GM23338 (cell line): Measurements from ENCODE around the gene YTHDC2. TPM values are rescaled to one million over a fixed set of nuclear protein-coding genes. Genes with fewer than 3 reads are reported as not detected.

Experiments used
- ATAC-seq: fragments of 200-7000 bp; cut with Tn5 transposase; 3 replicates; pipeline ENCODE4 v1.9.1; 2020
- DNase-seq: peaks from one replicate; pipeline ENCODE4 v3.0.0-alpha.2; 2015; ENCODE audit warnings: low spot score
- H2AFZ ChIP-seq: fragments of 200-600 bp; sonication (generic); 2 replicates; pipeline ENCODE4 v1.8.0; 2016; ENCODE audit warnings: antibody characterized with exemption, mild to moderate bottlenecking, moderate library complexity
- H3F3A ChIP-seq: fragments of 200-600 bp; sonication (generic); replicated peaks from 2 replicates; pipeline ENCODE4 v1.8.0; 2017; ENCODE audit warnings: antibody characterized with exemption, mixed run types, low read depth
- H3K27ac ChIP-seq: fragments of 200-600 bp; sonication (generic); 2 replicates; pipeline ENCODE4 v1.6.1; 2016; ENCODE audit warnings: low read depth
- H3K27me3 ChIP-seq: fragments of 200-600 bp; sonication (generic); 2 replicates; pipeline ENCODE4 v1.8.0; 2016; ENCODE audit warnings: mild to moderate bottlenecking, mixed run types, moderate library complexity; ENCODE audit not compliant: insufficient read depth
- H3K36me3 ChIP-seq: fragments of 200-600 bp; sonication (generic); 2 replicates; pipeline ENCODE4 v1.8.0; 2016; ENCODE audit warnings: mild to moderate bottlenecking; ENCODE audit not compliant: insufficient read depth
- H3K4me1 ChIP-seq: fragments of 200-600 bp; sonication (generic); 2 replicates; pipeline ENCODE4 v1.8.0; 2016; ENCODE audit warnings: mild to moderate bottlenecking, moderate library complexity; ENCODE audit not compliant: insufficient read depth
- H3K4me2 ChIP-seq: fragments of 200-600 bp; sonication (generic); 2 replicates; pipeline ENCODE4 v1.7.1; 2017; ENCODE audit warnings: mixed run types
- H3K4me3 ChIP-seq: fragments of 200-600 bp; sonication (generic); 2 replicates; pipeline ENCODE4 v1.6.1; 2016; ENCODE audit warnings: mixed run types
- H3K79me2 ChIP-seq: fragments of 200-600 bp; sonication (generic); replicated peaks from 2 replicates; pipeline ENCODE4 v1.8.0; 2017; ENCODE audit warnings: mild to moderate bottlenecking; ENCODE audit not compliant: insufficient read depth
- H3K9me2 ChIP-seq: fragments of 200-600 bp; sonication (generic); 2 replicates; pipeline ENCODE4 v1.8.0; 2017; ENCODE audit not compliant: insufficient read depth
- H4K20me1 ChIP-seq: fragments of 200-600 bp; sonication (generic); replicated peaks from 2 replicates; pipeline ENCODE4 v1.8.0; 2017; ENCODE audit warnings: mild to moderate bottlenecking; ENCODE audit not compliant: insufficient read depth
- H3K27ac Mint-ChIP-seq: 2 replicates; pipeline ENCODE4 v1.8.0; 2020; ENCODE audit warnings: inconsistent platforms, mild to moderate bottlenecking, moderate library complexity, mixed read lengths
- H3K27me3 Mint-ChIP-seq: 3 replicates; pipeline ENCODE4 v1.8.0; 2022; ENCODE audit warnings: low read depth, mild to moderate bottlenecking, moderate library complexity, mixed read lengths, inconsistent platforms; ENCODE audit not compliant: insufficient read depth, poor library complexity
- H3K36me3 Mint-ChIP-seq: 3 replicates; pipeline ENCODE4 v1.8.0; 2021; ENCODE audit warnings: low read depth, mild to moderate bottlenecking, inconsistent platforms, moderate library complexity, mixed read lengths
- H3K4me1 Mint-ChIP-seq: 3 replicates; pipeline ENCODE4 v1.8.0; 2020; ENCODE audit warnings: mild to moderate bottlenecking, inconsistent platforms, mixed read lengths
- H3K4me3 Mint-ChIP-seq: 3 replicates; pipeline ENCODE4 v1.8.0; 2021; ENCODE audit warnings: moderate library complexity, mild to moderate bottlenecking, inconsistent platforms, mixed read lengths
- H3K9me3 Mint-ChIP-seq: 3 replicates; pipeline ENCODE4 v1.8.0; 2020; ENCODE audit warnings: moderate library complexity, mild to moderate bottlenecking, inconsistent platforms, mixed read lengths
- CREB1 ChIP-seq: fragments of 250-450 bp; sonication (Bioruptor Pico); IDR thresholded peaks from 2 replicates; pipeline ENCODE4 v1.5.0; 2020; ENCODE audit warnings: low read depth, mild to moderate bottlenecking, moderate library complexity
- EZH2 ChIP-seq: fragments of 200-600 bp; sonication (generic); IDR thresholded peaks from one replicate; pipeline ENCODE4 v1.8.0; 2017; ENCODE audit warnings: antibody characterized with exemption, mild to moderate bottlenecking, low read depth; ENCODE audit not compliant: unreplicated experiment
- EZH2phosphoT487 ChIP-seq: fragments of 200-600 bp; sonication (generic); IDR thresholded peaks from one replicate; pipeline ENCODE4 v1.8.1; 2018; ENCODE audit warnings: antibody characterized with exemption; ENCODE audit not compliant: unreplicated experiment
- JUNB ChIP-seq: IDR thresholded peaks from one replicate; pipeline ENCODE4 v1.6.1; 2016; ENCODE audit warnings: antibody characterized with exemption; ENCODE audit not compliant: unreplicated experiment
- POLR2AphosphoS5 ChIP-seq: IDR thresholded peaks from 2 replicates; pipeline ENCODE4 v1.6.1; 2016; ENCODE audit warnings: antibody characterized with exemption, low read depth
- STAT1 ChIP-seq: IDR thresholded peaks from one replicate; pipeline ENCODE4 v1.6.1; 2016; ENCODE audit warnings: antibody characterized with exemption; ENCODE audit not compliant: unreplicated experiment
- ZNF114 ChIP-seq: fragments of 250-450 bp; sonication (Bioruptor Pico); IDR thresholded peaks from 2 replicates; pipeline ENCODE4 v1.5.0; 2020; ENCODE audit warnings: mild to moderate bottlenecking, moderate library complexity
- ZNF331 ChIP-seq: fragments of 250-450 bp; sonication (Bioruptor Pico); IDR thresholded peaks from 2 replicates; pipeline ENCODE4 v1.5.0; 2020; ENCODE audit warnings: low read depth, mild to moderate bottlenecking, moderate library complexity
- polyA plus RNA-seq: library from polyadenylated mRNA; unstranded; fragments of >200 nt; fragmentation: Nextera tagmentation; extraction: Ambion mirVana; gene quantifications from 2 replicates; pipeline ENCODE4 v1.2.1, GENCODE V29; 2016
- total RNA-seq: library from RNA; depleted of rRNA; stranded (reverse); fragments of >200 nt; shearing (Covaris generic); gene quantifications from 2 replicates; pipeline ENCODE4 v1.2.3, GENCODE V29; 2014
- TF ChIP-seq, protein P1 (sequence below), 2 experiments: fragments of 200-600 bp in 1 of 2; sonication (generic) in 1 of 2; conservative IDR thresholded peaks; 2 replicates each; pipeline versions ENCODE4 v1.5.1 to v1.6.1; 2016 to 2017; ENCODE audit warnings: antibody characterized with exemption in 2 of 2, low read depth in 2 of 2, mild to moderate bottlenecking in 2 of 2, moderate library complexity in 1 of 2
- TF ChIP-seq, protein P2 (sequence below): fragments of 250-450 bp; sonication (Bioruptor Pico); IDR thresholded peaks from 2 replicates; pipeline ENCODE4 v1.5.0; 2020; ENCODE audit warnings: mild to moderate bottlenecking, moderate library complexity
- TF ChIP-seq, protein P3 (sequence below): IDR thresholded peaks from one replicate; pipeline ENCODE4 v1.6.1; 2018; ENCODE audit warnings: antibody characterized with exemption; ENCODE audit not compliant: unreplicated experiment

Gene YTHDC2
- total and polyA plus RNA-seq, 2 experiments from 2014 or later: 19.9 to 33.9 TPM

DNA sequence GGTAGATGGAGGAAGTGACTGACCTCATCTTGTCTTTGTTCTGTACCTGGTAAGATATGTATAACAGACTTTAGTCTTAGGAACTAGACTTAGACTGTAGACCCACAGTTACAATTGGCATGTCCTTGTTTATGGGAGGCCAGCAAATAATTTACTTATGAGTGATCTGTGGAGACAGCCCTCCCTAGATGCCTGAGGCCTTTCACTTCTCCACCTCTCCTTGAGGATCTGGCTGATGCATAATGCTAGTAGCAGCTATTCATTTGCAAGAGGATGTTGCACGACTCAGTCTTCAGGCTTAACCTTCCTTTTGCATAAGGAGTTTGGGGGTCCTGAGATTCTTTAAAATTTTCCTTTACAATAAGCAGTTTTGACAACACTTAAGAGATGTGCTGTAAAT, 100.7 kb downstream of the YTHDC2 start:
- H2AFZ ChIP-seq: no peak overlapping the region
- no peaks in the 10 kb centered on the region for H3K9me2 ChIP-seq
- H3K36me3 Mint-ChIP-seq: peaks cover 23% of the 10 kb centered on the region; the same call in 2 of the 3 replicates
- H3F3A ChIP-seq: no peaks in the 10 kb centered on the region
- peaks cover 12% of the 10 kb centered on the region for H3K4me1 Mint-ChIP-seq
- TF ChIP-seq EZH2phosphoT487: no peak
- TF ChIP-seq ZNF114 (CRISPR knock-in tag): no peak
- H3K79me2 ChIP-seq: no peaks in the 10 kb centered on the region
- H3K36me3 ChIP-seq: peaks cover 11% of the 10 kb centered on the region; the same call in 1 of the 2 replicates
- peaks cover 4% of the 10 kb centered on the region for H3K27me3 Mint-ChIP-seq
- no peak overlapping the region for H3K4me3 Mint-ChIP-seq
- no peak overlapping the region for H3K27ac Mint-ChIP-seq
- H3K9me3 Mint-ChIP-seq: peaks cover 29% of the 10 kb centered on the region
- ATAC-seq (no peak), DNase-seq (no peak)
- no peak overlapping the region for H3K4me3 ChIP-seq
- no peaks in the 10 kb centered on the region for H3K27me3 ChIP-seq
- H3K27ac ChIP-seq: no peak overlapping the region
- H3K4me2 ChIP-seq: peak overlapping the region; percentile 19; the same call in 1 of the 2 replicates
- H3K4me1 ChIP-seq: peaks cover 22% of the 10 kb centered on the region
- no peaks in the 10 kb centered on the region for H4K20me1 ChIP-seq

DNA sequence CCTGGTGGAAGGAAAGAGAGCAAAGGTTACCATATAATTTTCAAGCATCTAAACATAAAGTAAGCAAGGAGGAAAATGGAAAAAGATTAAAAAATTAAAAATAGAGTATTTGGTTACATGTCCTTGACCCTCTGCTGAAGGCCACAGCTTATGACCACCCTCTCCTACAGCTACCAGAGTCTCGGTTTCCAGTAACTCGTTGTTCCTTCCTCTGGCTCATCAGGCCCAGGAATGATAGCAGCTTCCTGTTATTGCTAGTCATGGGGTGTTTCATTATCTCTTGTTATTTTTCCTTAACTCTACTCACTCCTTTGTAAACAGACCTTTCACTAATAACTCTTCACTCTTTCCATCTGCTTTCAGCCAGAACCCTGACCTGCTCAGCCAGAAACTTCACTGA, 102.2 kb downstream of the YTHDC2 start:
- no peak overlapping the region for H3K4me2 ChIP-seq
- H3K4me1 ChIP-seq: peaks cover 22% of the 10 kb centered on the region
- H3K79me2 ChIP-seq: no peaks in the 10 kb centered on the region
- TF ChIP-seq, protein P1, sequence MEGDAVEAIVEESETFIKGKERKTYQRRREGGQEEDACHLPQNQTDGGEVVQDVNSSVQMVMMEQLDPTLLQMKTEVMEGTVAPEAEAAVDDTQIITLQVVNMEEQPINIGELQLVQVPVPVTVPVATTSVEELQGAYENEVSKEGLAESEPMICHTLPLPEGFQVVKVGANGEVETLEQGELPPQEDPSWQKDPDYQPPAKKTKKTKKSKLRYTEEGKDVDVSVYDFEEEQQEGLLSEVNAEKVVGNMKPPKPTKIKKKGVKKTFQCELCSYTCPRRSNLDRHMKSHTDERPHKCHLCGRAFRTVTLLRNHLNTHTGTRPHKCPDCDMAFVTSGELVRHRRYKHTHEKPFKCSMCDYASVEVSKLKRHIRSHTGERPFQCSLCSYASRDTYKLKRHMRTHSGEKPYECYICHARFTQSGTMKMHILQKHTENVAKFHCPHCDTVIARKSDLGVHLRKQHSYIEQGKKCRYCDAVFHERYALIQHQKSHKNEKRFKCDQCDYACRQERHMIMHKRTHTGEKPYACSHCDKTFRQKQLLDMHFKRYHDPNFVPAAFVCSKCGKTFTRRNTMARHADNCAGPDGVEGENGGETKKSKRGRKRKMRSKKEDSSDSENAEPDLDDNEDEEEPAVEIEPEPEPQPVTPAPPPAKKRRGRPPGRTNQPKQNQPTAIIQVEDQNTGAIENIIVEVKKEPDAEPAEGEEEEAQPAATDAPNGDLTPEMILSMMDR (conservative IDR thresholded peaks at IDR 0.05; ENCODE audit: low read depth in 2 of 2): no peak
- TF ChIP-seq CREB1 (CRISPR knock-in tag): no peak
- TF ChIP-seq ZNF331 (CRISPR knock-in tag): no peak
- no peak for TF ChIP-seq STAT1
- TF ChIP-seq JUNB: no peak
- no peak for TF ChIP-seq POLR2AphosphoS5
- no peak for TF ChIP-seq ZNF114 (CRISPR knock-in tag)
- TF ChIP-seq, protein P2, sequence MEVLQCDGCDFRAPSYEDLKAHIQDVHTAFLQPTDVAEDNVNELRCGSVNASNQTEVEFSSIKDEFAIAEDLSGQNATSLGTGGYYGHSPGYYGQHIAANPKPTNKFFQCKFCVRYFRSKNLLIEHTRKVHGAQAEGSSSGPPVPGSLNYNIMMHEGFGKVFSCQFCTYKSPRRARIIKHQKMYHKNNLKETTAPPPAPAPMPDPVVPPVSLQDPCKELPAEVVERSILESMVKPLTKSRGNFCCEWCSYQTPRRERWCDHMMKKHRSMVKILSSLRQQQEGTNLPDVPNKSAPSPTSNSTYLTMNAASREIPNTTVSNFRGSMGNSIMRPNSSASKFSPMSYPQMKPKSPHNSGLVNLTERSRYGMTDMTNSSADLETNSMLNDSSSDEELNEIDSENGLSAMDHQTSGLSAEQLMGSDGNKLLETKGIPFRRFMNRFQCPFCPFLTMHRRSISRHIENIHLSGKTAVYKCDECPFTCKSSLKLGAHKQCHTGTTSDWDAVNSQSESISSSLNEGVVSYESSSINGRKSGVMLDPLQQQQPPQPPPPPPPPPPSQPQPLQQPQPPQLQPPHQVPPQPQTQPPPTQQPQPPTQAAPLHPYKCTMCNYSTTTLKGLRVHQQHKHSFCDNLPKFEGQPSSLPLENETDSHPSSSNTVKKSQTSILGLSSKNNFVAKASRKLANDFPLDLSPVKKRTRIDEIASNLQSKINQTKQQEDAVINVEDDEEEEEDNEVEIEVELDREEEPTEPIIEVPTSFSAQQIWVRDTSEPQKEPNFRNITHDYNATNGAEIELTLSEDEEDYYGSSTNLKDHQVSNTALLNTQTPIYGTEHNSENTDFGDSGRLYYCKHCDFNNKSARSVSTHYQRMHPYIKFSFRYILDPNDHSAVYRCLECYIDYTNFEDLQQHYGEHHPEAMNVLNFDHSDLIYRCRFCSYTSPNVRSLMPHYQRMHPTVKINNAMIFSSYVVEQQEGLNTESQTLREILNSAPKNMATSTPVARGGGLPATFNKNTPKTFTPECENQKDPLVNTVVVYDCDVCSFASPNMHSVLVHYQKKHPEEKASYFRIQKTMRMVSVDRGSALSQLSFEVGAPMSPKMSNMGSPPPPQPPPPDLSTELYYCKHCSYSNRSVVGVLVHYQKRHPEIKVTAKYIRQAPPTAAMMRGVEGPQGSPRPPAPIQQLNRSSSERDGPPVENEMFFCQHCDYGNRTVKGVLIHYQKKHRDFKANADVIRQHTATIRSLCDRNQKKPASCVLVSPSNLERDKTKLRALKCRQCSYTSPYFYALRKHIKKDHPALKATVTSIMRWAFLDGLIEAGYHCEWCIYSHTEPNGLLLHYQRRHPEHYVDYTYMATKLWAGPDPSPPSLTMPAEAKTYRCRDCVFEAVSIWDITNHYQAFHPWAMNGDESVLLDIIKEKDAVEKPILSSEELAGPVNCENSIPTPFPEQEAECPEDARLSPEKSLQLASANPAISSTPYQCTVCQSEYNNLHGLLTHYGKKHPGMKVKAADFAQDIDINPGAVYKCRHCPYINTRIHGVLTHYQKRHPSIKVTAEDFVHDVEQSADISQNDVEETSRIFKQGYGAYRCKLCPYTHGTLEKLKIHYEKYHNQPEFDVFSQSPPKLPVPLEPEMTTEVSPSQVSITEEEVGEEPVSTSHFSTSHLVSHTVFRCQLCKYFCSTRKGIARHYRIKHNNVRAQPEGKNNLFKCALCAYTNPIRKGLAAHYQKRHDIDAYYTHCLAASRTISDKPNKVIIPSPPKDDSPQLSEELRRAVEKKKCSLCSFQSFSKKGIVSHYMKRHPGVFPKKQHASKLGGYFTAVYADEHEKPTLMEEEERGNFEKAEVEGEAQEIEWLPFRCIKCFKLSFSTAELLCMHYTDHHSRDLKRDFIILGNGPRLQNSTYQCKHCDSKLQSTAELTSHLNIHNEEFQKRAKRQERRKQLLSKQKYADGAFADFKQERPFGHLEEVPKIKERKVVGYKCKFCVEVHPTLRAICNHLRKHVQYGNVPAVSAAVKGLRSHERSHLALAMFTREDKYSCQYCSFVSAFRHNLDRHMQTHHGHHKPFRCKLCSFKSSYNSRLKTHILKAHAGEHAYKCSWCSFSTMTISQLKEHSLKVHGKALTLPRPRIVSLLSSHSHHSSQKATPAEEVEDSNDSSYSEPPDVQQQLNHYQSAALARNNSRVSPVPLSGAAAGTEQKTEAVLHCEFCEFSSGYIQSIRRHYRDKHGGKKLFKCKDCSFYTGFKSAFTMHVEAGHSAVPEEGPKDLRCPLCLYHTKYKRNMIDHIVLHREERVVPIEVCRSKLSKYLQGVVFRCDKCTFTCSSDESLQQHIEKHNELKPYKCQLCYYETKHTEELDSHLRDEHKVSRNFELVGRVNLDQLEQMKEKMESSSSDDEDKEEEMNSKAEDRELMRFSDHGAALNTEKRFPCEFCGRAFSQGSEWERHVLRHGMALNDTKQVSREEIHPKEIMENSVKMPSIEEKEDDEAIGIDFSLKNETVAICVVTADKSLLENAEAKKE (CRISPR knock-in tag): no peak
- TF ChIP-seq, protein P3, sequence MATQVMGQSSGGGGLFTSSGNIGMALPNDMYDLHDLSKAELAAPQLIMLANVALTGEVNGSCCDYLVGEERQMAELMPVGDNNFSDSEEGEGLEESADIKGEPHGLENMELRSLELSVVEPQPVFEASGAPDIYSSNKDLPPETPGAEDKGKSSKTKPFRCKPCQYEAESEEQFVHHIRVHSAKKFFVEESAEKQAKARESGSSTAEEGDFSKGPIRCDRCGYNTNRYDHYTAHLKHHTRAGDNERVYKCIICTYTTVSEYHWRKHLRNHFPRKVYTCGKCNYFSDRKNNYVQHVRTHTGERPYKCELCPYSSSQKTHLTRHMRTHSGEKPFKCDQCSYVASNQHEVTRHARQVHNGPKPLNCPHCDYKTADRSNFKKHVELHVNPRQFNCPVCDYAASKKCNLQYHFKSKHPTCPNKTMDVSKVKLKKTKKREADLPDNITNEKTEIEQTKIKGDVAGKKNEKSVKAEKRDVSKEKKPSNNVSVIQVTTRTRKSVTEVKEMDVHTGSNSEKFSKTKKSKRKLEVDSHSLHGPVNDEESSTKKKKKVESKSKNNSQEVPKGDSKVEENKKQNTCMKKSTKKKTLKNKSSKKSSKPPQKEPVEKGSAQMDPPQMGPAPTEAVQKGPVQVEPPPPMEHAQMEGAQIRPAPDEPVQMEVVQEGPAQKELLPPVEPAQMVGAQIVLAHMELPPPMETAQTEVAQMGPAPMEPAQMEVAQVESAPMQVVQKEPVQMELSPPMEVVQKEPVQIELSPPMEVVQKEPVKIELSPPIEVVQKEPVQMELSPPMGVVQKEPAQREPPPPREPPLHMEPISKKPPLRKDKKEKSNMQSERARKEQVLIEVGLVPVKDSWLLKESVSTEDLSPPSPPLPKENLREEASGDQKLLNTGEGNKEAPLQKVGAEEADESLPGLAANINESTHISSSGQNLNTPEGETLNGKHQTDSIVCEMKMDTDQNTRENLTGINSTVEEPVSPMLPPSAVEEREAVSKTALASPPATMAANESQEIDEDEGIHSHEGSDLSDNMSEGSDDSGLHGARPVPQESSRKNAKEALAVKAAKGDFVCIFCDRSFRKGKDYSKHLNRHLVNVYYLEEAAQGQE: no peak
- no peak for TF ChIP-seq EZH2
- Mint-ChIP-seq H3K27ac (no peak overlapping the region), H3K4me1 (peaks cover 12% of the 10 kb centered on the region), H3K27me3 (peaks cover 6% of the 10 kb centered on the region), H3K9me3 (peaks cover 23% of the 10 kb centered on the region), H3K4me3 (no peak overlapping the region), H3K36me3 (peaks cover 16% of the 10 kb centered on the region; the same call in 2 of the 3 replicates)
- H3K4me3 ChIP-seq: no peak overlapping the region
- H4K20me1 ChIP-seq: no peaks in the 10 kb centered on the region
- H3K9me2 ChIP-seq: no peaks in the 10 kb centered on the region
- H2AFZ ChIP-seq: no peak overlapping the region
- no peaks in the 10 kb centered on the region for H3K27me3 ChIP-seq
- H3K27ac ChIP-seq: no peak overlapping the region
- no peak for ATAC-seq
- DNase-seq: no peak
- H3K36me3 ChIP-seq: peaks cover 4% of the 10 kb centered on the region; the same call in 1 of the 2 replicates
- H3F3A ChIP-seq: no peaks in the 10 kb centered on the region
